AG10803 (cell line): ENCODE measurements around the gene PCDHA12.

ENCODE experiments used
- DNase-seq: peaks from one replicate; pipeline ENCODE4 v3.0.0; 2010; ENCODE audit warnings: low read depth
- H3K4me3 ChIP-seq: 2 replicates; pipeline ENCODE4 v1.5.1; 2011; ENCODE audit warnings: mild to moderate bottlenecking, low read length, control low read depth
- TF ChIP-seq, protein P1 (sequence below): conservative IDR thresholded peaks from 2 replicates; pipeline ENCODE4 v1.5.1; 2011; ENCODE audit warnings: mild to moderate bottlenecking, low read length, control low read depth, inconsistent platforms

PCDHA12 gene

GRCh38 chr5:140925806-140926442 is 50.8 kb downstream of the PCDHA12 start, which contains the start of gene PCDHAC1:
Gene PCDHAC1, plus strand, starts transcription at chr5:140926299. Its CDS starts 594 bp downstream, at chr5:140926893.
- DNase-seq, result no peak
- H3K4me3 ChIP-seq, result peak within 1 kb of the TSS; percentile 48
- TF ChIP-seq, protein P1, sequence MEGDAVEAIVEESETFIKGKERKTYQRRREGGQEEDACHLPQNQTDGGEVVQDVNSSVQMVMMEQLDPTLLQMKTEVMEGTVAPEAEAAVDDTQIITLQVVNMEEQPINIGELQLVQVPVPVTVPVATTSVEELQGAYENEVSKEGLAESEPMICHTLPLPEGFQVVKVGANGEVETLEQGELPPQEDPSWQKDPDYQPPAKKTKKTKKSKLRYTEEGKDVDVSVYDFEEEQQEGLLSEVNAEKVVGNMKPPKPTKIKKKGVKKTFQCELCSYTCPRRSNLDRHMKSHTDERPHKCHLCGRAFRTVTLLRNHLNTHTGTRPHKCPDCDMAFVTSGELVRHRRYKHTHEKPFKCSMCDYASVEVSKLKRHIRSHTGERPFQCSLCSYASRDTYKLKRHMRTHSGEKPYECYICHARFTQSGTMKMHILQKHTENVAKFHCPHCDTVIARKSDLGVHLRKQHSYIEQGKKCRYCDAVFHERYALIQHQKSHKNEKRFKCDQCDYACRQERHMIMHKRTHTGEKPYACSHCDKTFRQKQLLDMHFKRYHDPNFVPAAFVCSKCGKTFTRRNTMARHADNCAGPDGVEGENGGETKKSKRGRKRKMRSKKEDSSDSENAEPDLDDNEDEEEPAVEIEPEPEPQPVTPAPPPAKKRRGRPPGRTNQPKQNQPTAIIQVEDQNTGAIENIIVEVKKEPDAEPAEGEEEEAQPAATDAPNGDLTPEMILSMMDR, result no peak

- TF ChIP-seq, protein P1, result peak; percentile 39
- peak overlapping the region; percentile 48 for H3K4me3 ChIP-seq
- DNase-seq, result peak; percentile 30
These were observed 51.5 kb downstream of the PCDHA12 start for GRCh38 chr5:140926443-140927227.

GRCh38 chr5:140927228-140927573 is 52.1 kb downstream of the PCDHA12 start:
- no peak for DNase-seq
- H3K4me3 ChIP-seq, result peak overlapping the region; percentile 48
- TF ChIP-seq, protein P1, result no peak
